Tibial nerve (tissue), 4 donors: ENCODE measurements around the gene AKAP7.

Experiments
- CTCF ChIP-seq, 5 experiments: fragments of 200-600 bp in 3 of 5; fragments of 450-650 bp in 2 of 5; sonication (generic) in 3 of 5; IDR thresholded peaks; one replicate each; pipeline ENCODE4 v1.5.1; 2016 to 2019; ENCODE audit warnings: antibody characterized with exemption in 5 of 5, mild to moderate bottlenecking in 3 of 5, moderate library complexity in 2 of 5
- EP300 ChIP-seq, 2 donors: sonication (generic); formaldehyde crosslinking; IDR thresholded peaks; one replicate each; pipeline ENCODE4 v1.6.1; 2017; ENCODE audit warnings: antibody characterized with exemption in 2 of 2, mild to moderate bottlenecking in 1 of 2
- POLR2A ChIP-seq, 2 donors: fragments of 450-650 bp; IDR thresholded peaks; one replicate each; pipeline ENCODE4 v1.6.1; 2017; ENCODE audit warnings: antibody characterized with exemption in 2 of 2, mild to moderate bottlenecking in 2 of 2, moderate library complexity in 2 of 2

DNA sequence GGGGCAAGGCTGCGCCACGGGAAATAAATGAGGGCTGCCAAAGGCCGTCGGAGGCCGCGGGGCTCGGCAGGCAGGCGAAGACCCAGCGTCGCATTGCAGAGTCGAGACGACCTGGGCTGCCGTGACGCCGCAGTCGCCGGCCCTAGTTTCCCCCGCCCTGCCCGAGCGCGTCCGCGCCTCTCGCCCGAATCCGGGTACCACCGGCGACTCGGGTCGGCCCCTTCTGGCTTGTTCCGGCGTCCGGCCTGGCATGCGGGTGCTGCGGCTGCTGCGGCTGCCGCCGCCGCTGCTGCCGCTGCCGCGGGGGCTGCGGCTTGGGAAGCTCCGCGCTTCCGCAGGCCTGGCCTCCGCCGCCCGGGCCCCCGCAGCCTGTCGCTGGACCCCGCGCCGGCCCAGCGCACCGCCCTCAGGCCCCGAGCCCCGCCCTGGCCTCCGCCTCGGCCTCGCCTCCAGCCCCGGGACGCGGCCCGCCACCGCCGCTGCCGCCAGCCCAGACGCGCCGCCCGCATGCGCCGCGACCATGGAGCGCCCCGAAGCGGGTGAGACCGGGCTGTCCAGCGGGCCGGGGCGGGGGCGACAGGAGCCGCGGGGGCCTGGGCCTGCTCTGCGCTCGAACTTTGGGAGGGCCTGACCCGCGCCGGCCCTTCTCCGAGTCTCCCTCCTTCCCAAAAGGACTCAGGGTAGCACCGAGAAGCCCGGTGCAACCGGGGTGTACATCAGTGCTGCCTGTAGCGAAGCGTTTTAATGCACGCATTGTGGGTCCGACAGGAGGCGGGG is at the start of gene AKAP7:
- TF ChIP-seq CTCF (IDR thresholded peaks at IDR 0.05), result peak in 2 of 5 experiments; percentile 7 to 9
- TF ChIP-seq EP300 (IDR thresholded peaks at IDR 0.05), result peak in 1 of 2 donors; percentile 36
- peak in 1 of 2 donors; percentile 37 for TF ChIP-seq POLR2A (IDR thresholded peaks at IDR 0.05)
